ENCODE results near the gene BCOR.

- TF ChIP-seq, protein P1, sequence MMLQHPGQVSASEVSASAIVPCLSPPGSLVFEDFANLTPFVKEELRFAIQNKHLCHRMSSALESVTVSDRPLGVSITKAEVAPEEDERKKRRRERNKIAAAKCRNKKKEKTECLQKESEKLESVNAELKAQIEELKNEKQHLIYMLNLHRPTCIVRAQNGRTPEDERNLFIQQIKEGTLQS (IDR thresholded peaks at IDR 0.05) = no peak
- TF ChIP-seq, protein P2, sequence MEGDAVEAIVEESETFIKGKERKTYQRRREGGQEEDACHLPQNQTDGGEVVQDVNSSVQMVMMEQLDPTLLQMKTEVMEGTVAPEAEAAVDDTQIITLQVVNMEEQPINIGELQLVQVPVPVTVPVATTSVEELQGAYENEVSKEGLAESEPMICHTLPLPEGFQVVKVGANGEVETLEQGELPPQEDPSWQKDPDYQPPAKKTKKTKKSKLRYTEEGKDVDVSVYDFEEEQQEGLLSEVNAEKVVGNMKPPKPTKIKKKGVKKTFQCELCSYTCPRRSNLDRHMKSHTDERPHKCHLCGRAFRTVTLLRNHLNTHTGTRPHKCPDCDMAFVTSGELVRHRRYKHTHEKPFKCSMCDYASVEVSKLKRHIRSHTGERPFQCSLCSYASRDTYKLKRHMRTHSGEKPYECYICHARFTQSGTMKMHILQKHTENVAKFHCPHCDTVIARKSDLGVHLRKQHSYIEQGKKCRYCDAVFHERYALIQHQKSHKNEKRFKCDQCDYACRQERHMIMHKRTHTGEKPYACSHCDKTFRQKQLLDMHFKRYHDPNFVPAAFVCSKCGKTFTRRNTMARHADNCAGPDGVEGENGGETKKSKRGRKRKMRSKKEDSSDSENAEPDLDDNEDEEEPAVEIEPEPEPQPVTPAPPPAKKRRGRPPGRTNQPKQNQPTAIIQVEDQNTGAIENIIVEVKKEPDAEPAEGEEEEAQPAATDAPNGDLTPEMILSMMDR (IDR thresholded peaks at IDR 0.05 in 2 of 3, conservative IDR thresholded peaks at IDR 0.05 in 1 of 3; ENCODE audit: borderline replicate concordance in 1 of 3, insufficient read depth in 1 of 3, low read depth in 2 of 3, low read length in 2 of 3) = no peak
- TF ChIP-seq EZH2 (IDR thresholded peaks at IDR 0.05) (no peak), POLR2A (IDR thresholded peaks at IDR 0.05; ENCODE audit: borderline replicate concordance, extremely low read depth, insufficient read depth, insufficient read length) (no peak), ZFX (IDR thresholded peaks at IDR 0.05) (no peak), EZH2phosphoT487 (IDR thresholded peaks at IDR 0.05; ENCODE audit: borderline replicate concordance) (no peak), SIN3A (IDR thresholded peaks at IDR 0.05; ENCODE audit: low read depth) (no peak)
These were observed 47.2 kb downstream of the BCOR start for GRCh38 chrX:40050532-40050931.
